ENCODE data around the gene RYR3.

- TF ChIP-seq CTCF (IDR thresholded peaks at IDR 0.05 in 2 of 3, conservative IDR thresholded peaks at IDR 0.05 in 1 of 3; ENCODE audit: control insufficient read depth in 2 of 3, extremely low read depth in 1 of 3, insufficient read depth in 1 of 3, low read depth in 3 of 3, low read length in 3 of 3) (peak; percentile 59 to 63 (median 60); a peak in 5 of 6 replicates), IRF3 (IDR thresholded peaks at IDR 0.05) (no peak), MAX (IDR thresholded peaks at IDR 0.05; ENCODE audit: low read depth, low read length) (no peak), POLR2AphosphoS5 (IDR thresholded peaks at IDR 0.05; ENCODE audit: low read length) (no peak), BCL11A (IDR thresholded peaks at IDR 0.05; ENCODE audit: low read depth, low read length) (no peak), TCF12 (IDR thresholded peaks at IDR 0.05; ENCODE audit: low read depth, low read length) (no peak), POLR2A (IDR thresholded peaks at IDR 0.05; ENCODE audit: low read depth, low read length) (no peak), ATF7 (IDR thresholded peaks at IDR 0.05; ENCODE audit: low read depth) (no peak), CBX3 (IDR thresholded peaks at IDR 0.05; ENCODE audit: borderline replicate concordance, low read depth) (no peak), CEBPB (IDR thresholded peaks at IDR 0.05; ENCODE audit: borderline replicate concordance in 1 of 2, low read depth in 2 of 2, low read length in 2 of 2) (no peak), ZNF384 (IDR thresholded peaks at IDR 0.05; ENCODE audit: borderline replicate concordance, low read depth, low read length) (no peak)
Observed at GRCh38 chr15:33735637-33736247, 425.0 kb downstream of the RYR3 start.
